ENCODE measurements around the gene SNRNP25.
"Not testable (repeated sequence)": the region's sequence is repeated elsewhere in the genome, so short reads cannot be mapped to it uniquely, and the experiment has no call there.

SNRNP25 gene

DNA sequence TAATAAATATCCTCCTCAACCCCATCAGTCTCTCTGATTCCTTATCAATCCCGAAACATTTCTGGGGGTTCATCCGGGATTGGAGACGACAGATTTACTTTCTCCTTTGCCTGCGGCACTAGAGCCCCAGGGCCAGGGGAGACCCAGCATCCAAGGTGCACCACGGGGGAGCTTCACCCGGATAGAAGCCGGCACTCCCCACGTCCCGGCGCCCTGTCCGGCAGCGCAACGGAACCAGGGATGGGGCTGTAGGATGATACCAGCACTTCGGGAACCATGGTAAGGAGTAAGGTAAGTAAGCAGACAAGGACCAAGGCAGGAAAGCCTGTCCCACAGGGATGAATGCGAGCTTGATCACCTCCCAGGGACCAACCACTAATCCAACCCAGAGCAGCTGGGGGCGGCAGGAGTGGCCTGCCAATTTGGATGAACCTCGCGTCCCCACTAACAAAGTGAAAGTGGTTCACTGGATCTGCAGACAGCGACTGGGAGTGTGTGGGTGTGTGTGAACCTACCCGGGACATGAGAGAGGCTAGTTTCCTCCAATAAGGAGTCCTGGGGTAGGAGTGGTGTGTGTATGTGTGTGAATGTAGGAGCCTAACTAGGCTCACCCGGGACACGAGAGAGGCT, 12.1 kb upstream of the SNRNP25 start:
- no peak for DNase-seq (ENCODE audit: low read depth in 2 of 2)

DNA sequence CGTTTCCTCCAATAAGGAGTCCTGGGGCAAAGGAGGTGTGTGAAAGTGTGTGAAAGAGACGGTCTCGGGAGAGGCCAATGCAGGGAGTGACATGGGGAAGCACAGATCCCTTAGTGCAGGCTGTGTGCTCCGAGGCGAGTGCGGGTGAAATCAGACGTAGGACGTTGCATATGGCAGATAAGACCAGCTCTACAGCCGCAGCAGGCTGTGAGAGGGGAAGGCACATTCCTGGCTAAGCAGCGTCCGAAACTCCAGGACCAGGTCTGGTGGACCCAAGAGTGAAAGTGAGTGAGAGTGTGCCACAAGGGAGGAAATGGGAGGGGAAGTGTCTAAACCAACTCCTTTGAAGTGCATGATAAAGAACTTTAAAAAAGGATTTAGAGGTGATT, 11.6 kb upstream of the SNRNP25 start:
- DNase-seq (ENCODE audit: low read depth in 2 of 2): no peak

DNA sequence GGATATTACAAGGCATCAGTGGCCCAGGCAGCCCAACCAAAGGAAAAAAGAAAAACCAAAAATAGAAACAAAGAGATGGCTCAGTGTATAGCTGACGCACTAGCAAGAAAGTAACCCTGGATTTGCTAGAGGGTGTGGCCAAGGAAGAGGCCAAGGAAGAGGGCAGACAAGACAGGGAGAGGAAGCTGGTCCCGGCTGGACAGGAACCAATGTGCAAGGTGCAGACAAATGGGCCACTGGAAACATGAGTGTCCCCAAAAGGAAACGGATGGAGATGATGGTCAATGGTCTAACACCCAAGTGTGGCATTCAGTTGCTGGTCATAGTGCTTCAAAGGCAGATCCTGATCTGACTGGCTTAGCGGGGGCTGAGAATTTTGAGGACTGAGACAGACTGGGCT, 10.9 kb upstream of the SNRNP25 start:
- no peak for DNase-seq (ENCODE audit: low read depth in 2 of 2)

DNA sequence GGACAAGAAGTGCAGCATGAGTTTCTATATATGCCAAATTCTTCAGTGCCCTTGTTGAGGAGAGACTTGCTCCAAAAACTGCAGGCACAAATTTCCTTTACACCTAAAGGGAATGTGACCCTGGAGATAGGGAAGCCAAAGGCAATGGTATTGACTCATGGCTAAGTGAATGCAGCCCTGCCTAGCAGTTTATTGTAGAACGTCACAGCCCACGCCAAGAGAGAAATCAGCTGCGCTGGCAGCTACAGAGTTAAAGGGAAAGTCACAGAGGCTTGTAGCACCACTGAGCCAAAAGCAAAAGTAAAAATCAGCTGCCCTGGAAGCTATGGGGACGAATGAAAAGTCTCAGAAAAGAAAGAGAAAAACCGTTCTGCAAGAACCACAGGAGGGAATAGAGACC, 10.3 kb upstream of the SNRNP25 start:
- no peak for DNase-seq (ENCODE audit: low read depth in 2 of 2)

DNA sequence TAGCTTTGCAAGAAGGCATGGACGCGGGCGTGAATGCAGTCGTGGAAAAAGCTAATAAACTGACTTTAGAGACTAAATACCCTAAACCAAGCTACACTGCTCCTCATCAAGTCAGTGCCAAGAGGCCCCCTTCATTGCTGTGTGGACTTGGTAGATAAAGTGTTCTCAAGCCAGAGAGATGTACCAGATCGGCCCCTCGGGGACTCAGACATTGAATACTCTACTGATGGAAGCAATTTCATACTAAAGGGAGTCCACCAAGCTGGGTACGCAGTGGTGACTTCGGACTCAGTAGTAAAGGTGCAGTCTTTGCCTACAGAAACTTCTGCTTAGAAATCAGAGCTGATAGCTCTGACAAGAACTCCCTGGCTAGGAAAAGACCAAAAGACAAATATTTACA, 9.0 kb upstream of the SNRNP25 start:
- DNase-seq (ENCODE audit: low read depth in 2 of 2): no peak

- DNase-seq (ENCODE audit: low read depth in 2 of 2): no peak
Measured at GRCh38 chr16:45454-45853, 8.2 kb upstream of the SNRNP25 start.

- not testable (repeated sequence) for DNase-seq (ENCODE audit: low read depth in 2 of 2)
Measured at GRCh38 chr16:46510-46909, 7.1 kb upstream of the SNRNP25 start.

DNA sequence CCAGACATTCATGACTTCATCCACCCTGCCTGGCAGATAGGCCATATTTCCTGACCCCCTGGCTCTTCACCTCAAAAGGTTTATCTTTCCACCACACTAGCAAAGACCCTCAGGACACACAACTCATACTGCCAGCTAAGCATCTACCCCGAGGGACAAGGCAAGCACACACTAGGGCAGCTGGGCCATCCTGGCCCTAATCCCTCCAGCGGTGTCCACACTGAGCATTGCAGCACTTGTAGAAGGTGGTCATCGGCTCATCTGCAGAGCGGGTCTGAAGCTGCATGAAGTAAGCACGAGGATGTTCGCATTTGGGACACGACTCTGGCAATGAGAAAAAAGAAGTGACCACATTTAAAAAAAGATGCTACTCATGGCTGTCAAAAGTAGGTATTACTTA, 6.4 kb upstream of the SNRNP25 start:
- DNase-seq (ENCODE audit: low read depth in 2 of 2): no peak

- no peak for DNase-seq (ENCODE audit: low read depth in 2 of 2)
Measured at GRCh38 chr16:50769-51591, 2.6 kb upstream of the SNRNP25 start.

GRCh38 chr16:54237-54581, 581 bp downstream of the SNRNP25 start:
- no peak for DNase-seq (ENCODE audit: low read depth in 2 of 2)

GRCh38 chr16:55571-56136, 2.0 kb downstream of the SNRNP25 start:
- no peak for DNase-seq (ENCODE audit: low read depth in 2 of 2)

- no peak for DNase-seq (ENCODE audit: low read depth in 2 of 2)
Measured at GRCh38 chr16:56231-56927, 2.8 kb downstream of the SNRNP25 start.

DNA sequence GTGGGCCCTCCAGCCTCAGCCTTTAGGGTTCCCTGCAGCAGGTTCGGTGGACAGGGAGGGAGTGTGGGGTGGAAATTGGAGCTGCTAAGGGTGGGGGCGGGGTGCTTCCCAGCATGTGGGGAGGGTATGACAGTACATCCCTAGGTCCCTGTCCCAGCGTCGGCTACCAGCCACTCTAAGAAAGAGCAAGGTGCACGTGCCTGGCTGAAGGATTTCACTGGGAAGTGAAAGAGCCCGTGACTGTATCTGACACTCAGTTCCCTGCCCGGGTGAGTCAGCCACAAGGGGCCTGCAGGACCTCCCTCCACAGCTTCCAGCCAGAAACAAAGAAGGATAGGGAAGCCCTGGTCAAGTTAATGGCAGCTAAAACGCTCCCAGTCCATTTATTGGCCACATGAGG, 4.1 kb downstream of the SNRNP25 start:
- no peak for DNase-seq (ENCODE audit: low read depth in 2 of 2)

GRCh38 chr16:58491-59439, 5.1 kb downstream of the SNRNP25 start:
- DNase-seq (ENCODE audit: low read depth in 2 of 2): no peak

DNA sequence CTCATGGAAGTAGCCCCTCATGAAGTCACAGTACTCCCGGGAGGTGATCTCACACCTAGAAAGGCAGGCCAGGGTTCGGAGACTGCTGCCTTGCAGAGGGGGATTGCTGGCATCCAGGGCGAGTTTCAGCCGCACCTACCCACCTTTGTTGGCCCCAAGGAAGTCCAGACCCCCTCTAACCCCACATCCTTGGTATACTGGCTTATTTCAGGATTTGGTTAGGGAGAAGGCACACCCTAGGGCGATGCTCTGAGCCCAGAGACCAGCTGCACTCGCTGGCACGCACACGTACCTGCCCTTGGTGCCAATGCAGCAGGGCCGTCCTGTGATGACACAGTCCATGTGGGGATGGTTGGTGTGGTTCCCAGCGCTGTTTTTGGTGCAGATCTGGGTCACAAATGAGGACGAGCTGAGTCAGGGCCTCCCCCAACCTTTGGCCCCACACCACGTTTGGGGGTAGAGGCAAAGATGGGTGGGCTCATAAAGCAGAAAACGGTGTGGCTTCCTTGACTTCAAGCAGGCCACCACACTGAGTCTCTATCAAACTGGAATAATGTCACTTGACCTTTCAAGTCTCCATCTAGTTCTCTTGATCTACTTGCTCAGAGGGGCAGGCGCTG, 5.9 kb downstream of the SNRNP25 start:
- DNase-seq (ENCODE audit: low read depth in 2 of 2): no peak

- DNase-seq (ENCODE audit: low read depth in 2 of 2): no peak
Measured at GRCh38 chr16:60166-60565, 6.5 kb downstream of the SNRNP25 start.

GRCh38 chr16:60929-61878, 7.6 kb downstream of the SNRNP25 start:
- DNase-seq (ENCODE audit: low read depth in 2 of 2): no peak

DNA sequence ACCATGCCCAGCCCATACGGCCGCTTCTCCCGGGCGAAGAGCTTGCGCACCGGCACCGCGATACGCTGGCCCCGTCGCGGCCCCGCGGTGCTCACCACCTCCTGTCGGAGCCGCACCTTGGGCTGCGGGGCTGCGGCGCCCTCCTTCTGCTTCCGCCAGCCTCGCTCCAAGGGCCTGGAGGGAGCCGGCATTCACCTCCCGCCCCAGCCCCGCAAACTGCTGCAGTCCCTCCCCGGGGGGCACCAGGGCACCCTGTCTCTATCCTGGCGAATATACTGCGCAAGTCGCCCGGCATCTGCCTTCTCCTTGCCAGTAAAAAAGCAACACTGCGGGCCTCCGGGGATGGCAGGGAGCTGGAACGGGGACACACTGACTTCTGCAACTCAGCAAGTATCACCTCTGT, 8.3 kb downstream of the SNRNP25 start:
- DNase-seq (ENCODE audit: low read depth in 2 of 2): no peak

DNA sequence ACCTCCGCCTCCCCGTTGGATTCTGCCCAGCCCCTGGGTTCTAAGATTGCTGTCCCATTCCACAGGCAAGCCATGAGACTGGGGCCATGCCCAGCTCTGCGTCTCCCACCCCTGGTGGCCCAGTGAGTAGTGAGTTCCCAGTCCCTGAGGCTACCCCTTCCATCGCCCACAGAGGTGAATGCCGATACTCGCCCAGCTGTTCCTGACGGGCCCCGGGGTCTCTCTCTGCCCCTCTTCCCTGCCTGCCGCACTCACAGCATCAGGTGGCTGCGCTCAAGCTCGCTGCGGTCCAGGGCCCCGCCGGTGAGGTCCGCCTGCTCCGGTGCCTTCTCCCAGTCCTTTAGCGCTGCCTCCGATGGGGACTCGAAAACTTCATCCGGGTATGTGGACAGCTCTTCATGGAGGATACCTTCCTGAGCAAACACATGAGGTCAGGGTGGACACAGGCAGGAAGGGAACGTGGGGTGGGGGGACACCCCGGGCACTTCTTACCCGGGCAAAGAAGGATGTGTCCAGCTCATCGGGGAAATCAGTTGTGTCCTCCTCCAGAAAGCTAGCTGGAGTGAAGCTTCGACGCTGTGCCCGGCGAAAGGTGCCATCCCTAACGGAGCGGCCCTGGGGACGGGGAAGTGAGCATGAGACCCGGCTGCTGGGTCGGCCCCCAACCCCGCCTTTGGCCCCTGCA, 8.8 kb downstream of the SNRNP25 start:
- no peak for DNase-seq (ENCODE audit: low read depth in 2 of 2)

All from activated CD8-positive, alpha-beta memory T cell treated with anti-CD3 and anti-CD28 coated beads for 4 hours (primary cell).